Heart left ventricle (tissue), 16 donors: Measurements from ENCODE around the gene PCDH20. TPM values are rescaled to one million over a fixed set of nuclear protein-coding genes. Genes with fewer than 3 reads are reported as not detected.

ENCODE experiments used
- ATAC-seq, 4 donors: fragments of 200-7000 bp; cut with Tn5 transposase; one replicate each; pipeline ENCODE4 v1.9.1; 2020 to 2022; ENCODE audit warnings: moderate library complexity in 4 of 4, mild to moderate bottlenecking in 3 of 4, moderate number of reproducible peaks in 1 of 4
- DNase-seq, 5 donors: peaks; one replicate each; pipeline ENCODE4 v3.0.0-alpha.2; 2020
- H3K27ac ChIP-seq, 12 donors: fragments of 200-600 bp; sonication (generic) in 4 of 12; one replicate each; pipeline versions ENCODE4 v1.5.0 to v1.8.0; 2016 to 2022; ENCODE audit warnings: mild to moderate bottlenecking in 2 of 12
- H3K27me3 ChIP-seq, 9 donors: fragments of 200-600 bp; sonication (generic) in 2 of 9; one replicate each; pipeline versions ENCODE4 v1.5.1 to v1.8.0; 2016 to 2022; ENCODE audit warnings: mild to moderate bottlenecking in 3 of 9
- H3K36me3 ChIP-seq, 9 donors: fragments of 200-600 bp; sonication (generic) in 2 of 9; one replicate each; pipeline versions ENCODE4 v1.5.0 to v1.8.0; 2018 to 2022; ENCODE audit warnings: mild to moderate bottlenecking in 2 of 9
- H3K4me1 ChIP-seq, 12 donors: fragments of 200-600 bp; sonication (generic) in 4 of 12; one replicate each; pipeline versions ENCODE4 v1.5.0 to v1.8.0; 2016 to 2022; ENCODE audit warnings: mild to moderate bottlenecking in 3 of 12
- H3K4me3 ChIP-seq, 12 donors: fragments of 200-600 bp; sonication (generic) in 4 of 12; one replicate each; pipeline versions ENCODE4 v1.5.0 to v1.8.0; 2017 to 2022; ENCODE audit warnings: mild to moderate bottlenecking in 9 of 12, moderate library complexity in 4 of 12
- H3K9me3 ChIP-seq, 12 donors: fragments of 200-600 bp; sonication (generic) in 4 of 12; one replicate each; pipeline versions ENCODE4 v1.5.0 to v1.8.0; 2016 to 2022; ENCODE audit warnings: mild to moderate bottlenecking in 1 of 12
- intact Hi-C, 10 donors: fragments of 100-400 bp; cut with DNase I; formaldehyde crosslinking; loops; one replicate each; pipeline versions ENCODE4 v1.11.1 to v1.14.2; 2022
- polyA plus RNA-seq, 2 donors: library from polyadenylated mRNA; stranded (reverse); fragments of 200-250 nt; gene quantifications; one replicate each; pipeline ENCODE4 v1.2.3, GENCODE V29; 2013
- total RNA-seq, 9 donors: library from RNA; depleted of rRNA in 2 of 9; stranded (reverse); fragments of >200 nt in 2 of 9; fragmentation: NEBNext Ultra II Directional in 3 of 9; extraction: Animal tissue kit (Norgen Biotek cat#: 25700) in 3 of 9; gene quantifications; one replicate each; pipeline versions ENCODE4 v1.1.0 to v1.2.4, GENCODE V29; 2016 to 2023
- TF ChIP-seq, protein P1 (sequence below), 12 donors: fragments of 200-600 bp; sonication (generic) in 4 of 12; IDR thresholded peaks; one replicate each; pipeline versions ENCODE4 v1.5.0 to v1.8.0; 2018 to 2022; ENCODE audit warnings: antibody characterized with exemption in 12 of 12, mild to moderate bottlenecking in 5 of 12
- donor health status: ischemic (EF 13 %, LVEDD 7.1; RV severe dilation, severe dysfunction).
- donor health status: healthy with polysubstance abuse.
- donor health status: DM: no; HTN: yes; CAD: no.
- donor health status: DM: no; HTN: no; CAD: no.
- donor health status: ischemic (EF 25% LVEDD 6.9; RV normal size, moderate dysfunction).
- donor health status: ischemic (EF 25% LVEDD 5.7; RV mildly dilated, moderate dysfunction).
- donor health status: healthy.
- donor health status: DM: yes; HTN: yes; CAD: no.
- donor health status: ischemic (EF 35%, LVEDD 5.7; RV mildly dilated, moderate dysfunction).
- donor health status: nonischemic (EF 11% LVEDD 7.7; RV severe dilation, severe dysfunction).
- donor health status: DM: yes; HTN: yes; CAD: no.
- donor health status: PGD.
- donor health status: ischemic (EF 29% LVEDD 5.4; RV normal size, mild dysfunction).
- donor health status: nonischemic (EF 23%, LVEDD 6.1; RV moderate dilation, normal function).

The PCDH20 gene
- total and polyA plus RNA-seq, 11 donors = 0.34 to 8.3 (median 2.0) TPM

DNA sequence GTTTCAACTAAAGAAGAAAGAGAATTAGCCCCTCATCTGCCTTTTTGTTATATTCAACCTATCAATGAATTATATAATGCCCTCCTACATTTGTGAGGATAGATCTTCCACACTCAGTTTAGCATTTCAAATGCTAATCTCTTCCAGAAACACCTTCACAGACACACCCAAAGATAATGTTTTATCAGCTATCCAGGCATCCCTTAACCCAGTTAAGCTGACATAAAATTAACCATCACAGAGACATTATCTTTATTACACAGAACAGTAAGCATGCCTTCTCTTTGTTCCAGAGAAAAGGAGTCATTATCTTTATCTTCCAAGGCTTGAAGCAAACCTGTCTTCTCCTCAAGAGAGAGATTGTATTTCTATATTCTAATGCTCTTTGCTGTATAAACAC is 53.1 kb downstream of the PCDH20 start:
- H3K4me1 ChIP-seq = no peaks in the 10 kb centered on the region

More for the DNA sequence above, 53.1 kb downstream of the PCDH20 start:
- Histone ChIP-seq H3K9me3 (peaks cover 0 to 10% (median 0%) of the 10 kb centered on the region in 12 donors), H3K36me3 (no peaks in the 10 kb centered on the region), H3K27ac (no peak overlapping the region), H3K4me3 (no peak overlapping the region), H3K27me3 (no peaks in the 10 kb centered on the region)
- TF ChIP-seq, protein P1, sequence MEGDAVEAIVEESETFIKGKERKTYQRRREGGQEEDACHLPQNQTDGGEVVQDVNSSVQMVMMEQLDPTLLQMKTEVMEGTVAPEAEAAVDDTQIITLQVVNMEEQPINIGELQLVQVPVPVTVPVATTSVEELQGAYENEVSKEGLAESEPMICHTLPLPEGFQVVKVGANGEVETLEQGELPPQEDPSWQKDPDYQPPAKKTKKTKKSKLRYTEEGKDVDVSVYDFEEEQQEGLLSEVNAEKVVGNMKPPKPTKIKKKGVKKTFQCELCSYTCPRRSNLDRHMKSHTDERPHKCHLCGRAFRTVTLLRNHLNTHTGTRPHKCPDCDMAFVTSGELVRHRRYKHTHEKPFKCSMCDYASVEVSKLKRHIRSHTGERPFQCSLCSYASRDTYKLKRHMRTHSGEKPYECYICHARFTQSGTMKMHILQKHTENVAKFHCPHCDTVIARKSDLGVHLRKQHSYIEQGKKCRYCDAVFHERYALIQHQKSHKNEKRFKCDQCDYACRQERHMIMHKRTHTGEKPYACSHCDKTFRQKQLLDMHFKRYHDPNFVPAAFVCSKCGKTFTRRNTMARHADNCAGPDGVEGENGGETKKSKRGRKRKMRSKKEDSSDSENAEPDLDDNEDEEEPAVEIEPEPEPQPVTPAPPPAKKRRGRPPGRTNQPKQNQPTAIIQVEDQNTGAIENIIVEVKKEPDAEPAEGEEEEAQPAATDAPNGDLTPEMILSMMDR (IDR thresholded peaks at IDR 0.05) = no peak
- ATAC-seq = no peak
- DNase-seq = no peak
- intact Hi-C loops = no loop called here
